ENCODE measurements around the gene HMGA1.
A peak's percentile ranks its signal among the peaks of the same experiment; 100 is the strongest.

GRCh38 chr6:34236131-34236442, 586 bp upstream of the HMGA1 start:
- TF ChIP-seq CEBPB (IDR thresholded peaks at IDR 0.05) (0 out of 2 replicates have a peak, but pooled peaks have one; percentile 6), TAF1 (IDR thresholded peaks at IDR 0.05; ENCODE audit: low read depth) (no peak), NFIC (IDR thresholded peaks at IDR 0.05) (no peak)
